ENCODE results near the gene CFDP1.

DNA sequence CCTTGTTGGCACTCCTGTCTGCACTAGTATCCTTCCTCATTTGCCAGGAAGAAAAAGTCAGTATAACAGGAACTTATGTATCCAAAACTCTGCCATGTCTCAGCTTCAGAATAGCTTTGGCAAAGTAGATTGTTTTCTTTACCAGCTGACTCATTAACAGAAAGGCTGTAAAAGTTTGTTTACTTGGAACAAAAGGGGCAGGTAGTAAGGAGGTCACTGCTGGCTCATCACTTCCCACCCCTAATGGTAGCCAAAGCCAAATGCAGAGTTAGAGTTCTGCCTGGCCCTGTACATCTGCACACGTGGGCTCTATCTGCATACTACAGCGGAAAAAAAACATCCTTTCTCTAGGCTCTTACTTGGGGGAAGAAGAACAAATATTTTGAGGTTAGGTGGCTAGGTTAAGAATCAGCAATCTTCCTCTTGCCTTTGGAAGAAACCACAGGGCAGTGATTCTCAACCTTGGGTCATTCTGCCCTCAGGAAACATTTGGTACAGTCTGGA, 90.9 kb downstream of the CFDP1 start:
- TF ChIP-seq POLR2A (IDR thresholded peaks at IDR 0.05) (no peak), CTCF (IDR thresholded peaks at IDR 0.05) (no peak)

Data from heart left ventricle (tissue), 13 donors.